Upper lobe of right lung (tissue), 1 donor: ENCODE data around the gene SLC7A6. TPM values are rescaled to one million over a fixed set of nuclear protein-coding genes. Genes with fewer than 3 reads are reported as not detected.

Experiments
- ATAC-seq: fragments of 200-7000 bp; cut with Tn5 transposase; one replicate; pipeline ENCODE4 v1.9.1; 2020; ENCODE audit warnings: mild to moderate bottlenecking, moderate library complexity
- DNase-seq: peaks from one replicate; pipeline ENCODE4 v3.0.0-alpha.2; 2020
- H3K27ac ChIP-seq: fragments of 200-600 bp; one replicate; pipeline ENCODE4 v1.8.0; 2022
- H3K27me3 ChIP-seq: fragments of 200-600 bp; one replicate; pipeline ENCODE4 v1.8.0; 2022; ENCODE audit warnings: mild to moderate bottlenecking
- H3K36me3 ChIP-seq: fragments of 200-600 bp; one replicate; pipeline ENCODE4 v1.8.0; 2022
- H3K4me1 ChIP-seq: fragments of 200-600 bp; one replicate; pipeline ENCODE4 v1.8.0; 2022
- H3K4me3 ChIP-seq: fragments of 200-600 bp; one replicate; pipeline ENCODE4 v1.8.0; 2022; ENCODE audit warnings: mild to moderate bottlenecking
- H3K9me3 ChIP-seq: fragments of 200-600 bp; one replicate; pipeline ENCODE4 v1.8.0; 2022
- intact Hi-C: fragments of 100-400 bp; cut with DNase I; formaldehyde crosslinking; loops from one replicate; pipeline ENCODE4 v1.11.0; 2022
- total RNA-seq: library from RNA; stranded (reverse); fragmentation: NEBNext Ultra II Directional; extraction: Animal tissue kit (Norgen Biotek cat#: 25700); gene quantifications from one replicate; pipeline ENCODE4 v1.2.1, GENCODE V29; 2021
- TF ChIP-seq, protein P1 (sequence below): fragments of 200-600 bp; IDR thresholded peaks from one replicate; pipeline ENCODE4 v1.8.0; 2022; ENCODE audit warnings: antibody characterized with exemption
- donor health status: DM: no; HTN: yes; CAD: no; lungs with severe emphysema.

The SLC7A6 gene
- total RNA-seq, 1 donor from 2014 or later = 61.9 TPM

DNA sequence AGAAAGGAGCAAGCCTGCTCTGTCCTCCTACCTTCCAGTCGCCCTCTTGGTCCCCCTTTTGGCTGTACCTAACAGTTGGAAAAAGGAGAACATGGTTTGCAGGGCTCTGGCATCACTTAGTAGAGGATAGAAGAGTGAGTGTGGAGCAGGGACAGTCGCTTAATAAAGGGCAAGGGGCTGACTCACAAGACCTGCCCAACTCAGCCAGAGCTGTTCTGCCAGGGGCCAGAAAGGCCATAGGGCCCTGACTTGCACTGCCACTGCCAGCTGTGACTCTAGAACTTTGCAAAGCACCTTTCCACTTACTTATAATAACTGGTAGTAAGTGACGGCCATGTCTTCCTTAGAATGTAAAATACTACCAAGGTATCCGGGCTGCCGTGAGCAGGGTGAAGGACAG is 60.0 kb downstream of the SLC7A6 start:
- DNase-seq = no peak
- ATAC-seq = no peak
- no peaks in the 10 kb centered on the region for H3K4me1 ChIP-seq
- H3K27me3 ChIP-seq = no peaks in the 10 kb centered on the region
- TF ChIP-seq, protein P1, sequence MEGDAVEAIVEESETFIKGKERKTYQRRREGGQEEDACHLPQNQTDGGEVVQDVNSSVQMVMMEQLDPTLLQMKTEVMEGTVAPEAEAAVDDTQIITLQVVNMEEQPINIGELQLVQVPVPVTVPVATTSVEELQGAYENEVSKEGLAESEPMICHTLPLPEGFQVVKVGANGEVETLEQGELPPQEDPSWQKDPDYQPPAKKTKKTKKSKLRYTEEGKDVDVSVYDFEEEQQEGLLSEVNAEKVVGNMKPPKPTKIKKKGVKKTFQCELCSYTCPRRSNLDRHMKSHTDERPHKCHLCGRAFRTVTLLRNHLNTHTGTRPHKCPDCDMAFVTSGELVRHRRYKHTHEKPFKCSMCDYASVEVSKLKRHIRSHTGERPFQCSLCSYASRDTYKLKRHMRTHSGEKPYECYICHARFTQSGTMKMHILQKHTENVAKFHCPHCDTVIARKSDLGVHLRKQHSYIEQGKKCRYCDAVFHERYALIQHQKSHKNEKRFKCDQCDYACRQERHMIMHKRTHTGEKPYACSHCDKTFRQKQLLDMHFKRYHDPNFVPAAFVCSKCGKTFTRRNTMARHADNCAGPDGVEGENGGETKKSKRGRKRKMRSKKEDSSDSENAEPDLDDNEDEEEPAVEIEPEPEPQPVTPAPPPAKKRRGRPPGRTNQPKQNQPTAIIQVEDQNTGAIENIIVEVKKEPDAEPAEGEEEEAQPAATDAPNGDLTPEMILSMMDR = no peak
- intact Hi-C loops = no loop called here
- peaks cover 34% of the 10 kb centered on the region for H3K36me3 ChIP-seq
- H3K27ac ChIP-seq = no peak overlapping the region
- H3K4me3 ChIP-seq = no peak overlapping the region
- no peaks in the 10 kb centered on the region for H3K9me3 ChIP-seq

DNA sequence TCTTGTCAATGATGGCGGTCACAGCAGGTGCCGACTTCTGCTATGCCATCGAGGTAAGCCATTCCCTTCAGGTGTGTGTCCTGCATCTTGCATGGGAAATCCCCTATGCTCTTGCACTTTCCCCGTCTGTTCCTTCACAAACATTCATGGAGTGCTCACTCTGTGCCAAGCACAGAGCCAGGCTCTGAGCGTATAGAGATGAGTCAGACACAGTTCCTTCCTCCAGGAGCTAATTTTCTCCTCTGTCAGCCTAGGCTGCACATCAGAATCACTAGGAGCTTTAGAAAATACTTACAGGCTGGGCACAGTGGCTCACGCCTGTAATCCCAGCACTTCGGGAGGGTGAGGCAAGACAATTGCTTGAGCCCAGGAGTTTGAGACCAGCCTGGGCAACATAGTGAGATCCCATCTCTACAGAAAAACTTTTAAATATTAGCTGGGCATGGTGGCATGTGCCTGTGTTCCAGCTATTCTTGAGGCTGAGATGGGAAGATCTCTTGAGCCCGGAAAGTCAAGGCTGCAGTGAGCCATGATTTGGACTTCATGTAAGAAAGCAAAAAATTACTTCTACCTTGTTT is 60.5 kb downstream of the SLC7A6 start:
- TF ChIP-seq, protein P1 = no peak
- no peak for DNase-seq
- Histone ChIP-seq H3K4me3 (no peak overlapping the region), H3K4me1 (no peaks in the 10 kb centered on the region), H3K27me3 (no peaks in the 10 kb centered on the region), H3K36me3 (peaks cover 34% of the 10 kb centered on the region), H3K27ac (no peak overlapping the region), H3K9me3 (no peaks in the 10 kb centered on the region)
- intact Hi-C loops = loop anchor here (5.0 kb wide), 1 partner anchor 63 kb away; the partner anchor contains the start of gene SLC7A6
- no peak for ATAC-seq

DNA sequence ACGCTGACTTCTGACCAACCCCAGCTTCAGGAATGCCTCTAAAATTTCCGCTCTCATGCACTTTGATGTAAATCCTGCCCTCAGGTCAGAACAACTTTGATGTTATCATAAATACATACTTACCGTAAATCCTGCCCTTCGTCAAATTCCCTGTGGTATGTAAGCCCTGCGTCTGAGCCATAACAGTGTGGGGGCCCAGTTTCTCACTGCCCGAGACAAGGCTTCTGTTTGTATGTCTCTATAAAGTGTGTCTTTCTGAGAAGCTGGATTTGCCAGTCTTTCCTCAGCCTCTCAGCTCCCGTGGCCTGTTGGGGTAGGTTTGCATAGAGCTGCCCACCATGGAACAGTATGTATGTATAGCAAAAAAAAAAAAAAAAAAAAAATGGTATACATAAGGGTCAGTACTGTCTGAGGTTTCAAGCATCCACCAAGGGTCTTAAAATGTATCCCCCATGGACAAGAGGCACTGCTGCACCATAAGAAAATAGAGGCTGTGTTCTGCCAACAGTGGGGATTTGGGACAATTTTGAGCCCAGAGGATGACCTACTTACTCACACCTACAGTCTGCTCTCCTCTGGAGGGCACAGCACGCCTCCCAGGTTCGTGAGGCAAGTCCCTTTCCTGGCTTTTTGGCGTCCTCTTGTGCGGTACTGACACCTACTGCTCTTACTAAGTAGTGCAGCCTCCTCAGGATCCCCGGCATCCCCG is 64.0 kb downstream of the SLC7A6 start:
- Histone ChIP-seq H3K27ac (no peak overlapping the region), H3K27me3 (no peaks in the 10 kb centered on the region), H3K9me3 (no peaks in the 10 kb centered on the region), H3K36me3 (peaks cover 12% of the 10 kb centered on the region), H3K4me3 (no peak overlapping the region), H3K4me1 (peaks cover 19% of the 10 kb centered on the region)
- intact Hi-C loops = loop anchor here (5.0 kb wide), 1 partner anchor 66 kb away; the partner anchor contains the start of gene SLC7A6
- ATAC-seq = peak; percentile 96
- peak; percentile 81 for DNase-seq
- TF ChIP-seq, protein P1 = peak; percentile 94

DNA sequence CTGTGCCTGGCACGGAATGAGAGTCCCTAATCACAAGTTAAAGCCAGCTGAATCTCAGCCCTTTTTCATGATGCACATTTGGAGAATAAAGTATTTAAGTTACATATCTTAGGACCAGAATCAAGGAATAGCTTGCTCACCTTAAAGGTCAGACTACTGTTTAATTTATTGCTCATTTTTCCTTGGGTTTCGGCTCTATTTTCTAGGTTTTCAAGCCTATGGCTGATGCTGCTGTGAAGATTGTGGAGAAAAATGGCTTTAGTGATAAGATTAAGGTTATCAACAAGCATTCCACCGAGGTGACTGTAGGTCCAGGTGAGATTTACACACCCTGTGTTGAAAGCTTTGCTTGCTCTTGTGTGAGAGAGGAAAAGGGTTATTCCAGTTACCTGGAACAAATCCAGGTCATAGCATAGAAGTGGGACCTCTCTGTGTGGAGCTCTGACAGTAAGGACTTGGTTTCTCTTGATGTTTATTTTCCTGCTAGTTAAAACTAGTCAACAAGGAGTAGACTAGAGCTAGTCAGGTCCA is 64.6 kb downstream of the SLC7A6 start:
- Histone ChIP-seq H3K36me3 (peaks cover 11% of the 10 kb centered on the region), H3K4me3 (no peak overlapping the region), H3K27me3 (no peaks in the 10 kb centered on the region), H3K9me3 (no peaks in the 10 kb centered on the region), H3K27ac (no peak overlapping the region), H3K4me1 (peaks cover 22% of the 10 kb centered on the region)
- TF ChIP-seq, protein P1 = no peak
- no peak for DNase-seq
- intact Hi-C loops = loop anchor here (5.0 kb wide), 1 partner anchor 67 kb away; the partner anchor contains the start of gene SLC7A6
- no peak for ATAC-seq

DNA sequence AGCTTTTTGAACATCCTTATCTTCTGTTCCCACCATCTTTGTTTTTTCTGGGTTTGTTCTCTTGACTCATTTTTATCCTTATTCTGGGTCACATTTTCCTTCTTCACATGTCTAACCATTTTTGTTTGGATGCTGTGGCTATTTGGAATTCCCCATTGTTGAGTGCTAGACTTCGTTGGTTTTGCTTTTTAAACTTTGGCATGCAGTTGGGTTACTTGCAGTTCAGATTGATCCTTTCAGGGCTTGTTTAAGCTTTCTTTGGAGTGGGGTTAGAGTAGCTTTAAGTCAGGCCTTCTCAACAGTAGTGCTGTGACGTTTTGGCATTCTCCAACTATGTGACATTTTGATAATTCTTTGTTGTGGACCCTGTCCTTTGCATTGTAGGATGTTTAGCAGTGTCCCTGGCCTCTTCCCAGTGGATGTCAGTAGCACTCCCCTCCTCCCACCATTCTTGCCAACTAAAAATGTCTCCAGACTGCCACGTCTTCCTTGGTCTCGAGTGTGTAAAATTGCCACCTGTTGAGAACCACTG is 67.6 kb downstream of the SLC7A6 start:
- H3K36me3 ChIP-seq = no peaks in the 10 kb centered on the region
- intact Hi-C loops = no loop called here
- no peaks in the 10 kb centered on the region for H3K27me3 ChIP-seq
- ATAC-seq (no peak), DNase-seq (no peak)
- H3K4me3 ChIP-seq = no peak overlapping the region
- no peaks in the 10 kb centered on the region for H3K9me3 ChIP-seq
- peaks cover 27% of the 10 kb centered on the region for H3K4me1 ChIP-seq
- TF ChIP-seq, protein P1 = no peak
- H3K27ac ChIP-seq = peak overlapping the region; percentile 61
